GM19452 (cell line): ENCODE data around the gene CAST.
"Not testable (repeated sequence)": the region's sequence is repeated elsewhere in the genome, so short reads cannot be mapped to it uniquely, and the experiment has no call there.

Experiments used
- ATAC-seq: cut with Tn5 transposase; IDR thresholded peaks from one replicate; pipeline ENCODE4 v1.9.1; 2021; ENCODE audit not compliant: unreplicated experiment

Gene CAST

DNA sequence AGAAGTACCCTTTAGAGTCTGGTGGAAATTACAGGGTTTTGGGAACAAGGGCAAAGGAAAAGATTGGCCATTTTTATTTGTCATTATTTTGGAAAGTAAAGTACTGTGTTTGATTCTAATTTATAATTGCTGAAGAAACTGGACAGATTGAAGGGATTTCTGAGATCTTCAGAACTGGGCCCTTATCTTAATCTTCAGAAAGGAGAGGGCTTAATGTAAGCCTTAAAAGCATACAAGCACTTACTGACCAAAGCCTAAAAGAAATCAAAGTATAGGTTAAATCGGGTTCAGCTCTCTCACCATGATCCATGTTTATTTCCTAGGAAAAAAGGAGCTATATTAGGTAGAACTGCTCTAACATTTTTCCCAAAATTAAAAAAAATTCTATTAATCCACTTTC is 109.9 kb downstream of the CAST start:
- ATAC-seq, result no peak

- no peak for ATAC-seq
These were observed 110.4 kb downstream of the CAST start for GRCh38 chr5:96772542-96772941.

- no peak for ATAC-seq
These were observed 112.9 kb downstream of the CAST start for GRCh38 chr5:96775050-96775449.

DNA sequence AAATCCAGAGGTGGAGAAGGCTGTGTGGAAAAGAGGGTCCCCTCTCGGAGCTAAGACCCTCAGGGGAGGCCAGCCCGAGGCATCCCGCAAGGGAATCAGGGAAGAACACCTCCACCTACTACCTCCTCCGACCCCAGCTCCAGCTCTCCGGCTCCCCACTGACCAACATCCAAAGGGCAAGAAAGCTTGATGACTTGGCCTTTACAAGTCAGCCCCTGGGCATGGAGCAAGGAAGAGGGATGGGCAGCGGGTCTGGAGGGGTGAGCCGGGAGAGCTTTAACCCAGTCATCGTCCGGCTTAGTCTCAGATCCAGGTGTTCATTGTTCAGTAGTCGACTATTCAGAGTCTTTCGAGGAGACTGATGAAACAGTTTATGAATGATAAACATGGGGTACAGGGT is 113.5 kb downstream of the CAST start:
- ATAC-seq, result no peak

- ATAC-seq, result no peak
These were observed 114.4 kb downstream of the CAST start for GRCh38 chr5:96776621-96777020.

DNA sequence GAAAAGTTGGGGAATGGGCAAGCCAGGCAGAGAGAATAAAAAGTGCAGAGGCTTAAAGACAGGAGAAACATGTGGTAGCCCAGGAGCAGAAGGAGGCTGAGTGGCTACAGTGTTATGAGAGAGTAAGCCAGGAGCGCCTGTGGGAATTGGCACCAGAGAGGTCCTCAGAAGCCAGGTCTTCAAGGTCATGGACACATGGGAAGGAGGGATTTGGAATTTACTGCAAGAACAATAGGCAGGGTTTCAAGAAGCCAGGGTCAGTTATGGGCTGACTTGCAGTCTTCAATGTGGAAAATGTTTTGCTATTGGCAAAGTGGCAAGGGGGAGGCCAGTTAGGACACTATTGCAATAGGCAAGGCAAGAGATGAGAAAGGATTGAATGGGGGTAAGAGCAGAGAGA is 116.2 kb downstream of the CAST start:
- no peak for ATAC-seq

- ATAC-seq, result no peak
These were observed 118.5 kb downstream of the CAST start for GRCh38 chr5:96780626-96781025.

GRCh38 chr5:96781031-96781971 is 119.1 kb downstream of the CAST start:
- no peak for ATAC-seq

GRCh38 chr5:96783326-96783725 is 121.2 kb downstream of the CAST start:
- no peak for ATAC-seq

GRCh38 chr5:96785326-96786109 is 123.3 kb downstream of the CAST start:
- ATAC-seq, result no peak

- no peak for ATAC-seq
These were observed 126.1 kb downstream of the CAST start for GRCh38 chr5:96788112-96788749.

DNA sequence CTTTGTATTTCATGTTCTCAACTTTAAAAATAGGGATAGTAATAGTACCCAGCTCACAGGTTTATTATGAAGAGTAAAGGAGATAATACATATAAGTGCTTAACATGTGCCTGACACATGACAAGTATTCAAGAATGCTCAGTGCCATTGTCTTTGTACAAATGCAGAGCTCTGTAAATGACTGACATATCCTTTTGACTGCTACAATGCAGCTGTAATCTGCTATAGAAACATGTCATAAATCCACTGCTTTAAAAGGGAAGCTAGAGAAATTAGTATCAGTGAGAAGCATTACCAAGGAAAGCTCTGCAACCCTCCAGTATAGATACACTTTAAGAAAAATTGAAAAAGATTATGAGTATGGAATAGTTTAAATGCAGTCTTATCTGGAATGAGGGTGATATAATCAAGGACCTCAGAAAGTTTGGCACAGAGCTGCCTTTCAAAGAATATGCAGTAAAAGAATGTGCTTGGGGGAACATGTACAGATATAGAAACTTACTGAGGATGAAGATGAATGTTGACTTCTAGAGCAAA is 127.7 kb downstream of the CAST start:
- no peak for ATAC-seq

- no peak for ATAC-seq
These were observed 128.9 kb downstream of the CAST start for GRCh38 chr5:96790961-96791504.

DNA sequence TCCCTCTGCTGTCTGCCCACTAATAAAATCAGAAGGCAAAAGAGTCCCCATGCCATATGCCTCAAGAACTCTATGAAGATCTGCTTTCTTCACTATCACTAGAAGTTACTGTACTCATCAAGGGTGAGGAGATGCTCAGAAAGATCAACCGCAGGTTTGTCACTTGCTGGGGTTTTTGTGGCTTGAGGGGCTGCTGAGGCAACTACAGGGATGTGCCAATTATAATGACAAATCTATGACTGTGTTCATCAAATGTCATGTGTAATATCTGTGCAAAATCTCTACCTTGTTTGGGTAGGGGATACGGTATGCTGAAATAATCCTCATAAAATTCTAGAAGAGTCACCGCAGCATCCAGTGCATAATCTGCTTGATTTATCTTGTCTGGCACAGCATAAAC is 132.6 kb downstream of the CAST start:
- ATAC-seq, result no peak

DNA sequence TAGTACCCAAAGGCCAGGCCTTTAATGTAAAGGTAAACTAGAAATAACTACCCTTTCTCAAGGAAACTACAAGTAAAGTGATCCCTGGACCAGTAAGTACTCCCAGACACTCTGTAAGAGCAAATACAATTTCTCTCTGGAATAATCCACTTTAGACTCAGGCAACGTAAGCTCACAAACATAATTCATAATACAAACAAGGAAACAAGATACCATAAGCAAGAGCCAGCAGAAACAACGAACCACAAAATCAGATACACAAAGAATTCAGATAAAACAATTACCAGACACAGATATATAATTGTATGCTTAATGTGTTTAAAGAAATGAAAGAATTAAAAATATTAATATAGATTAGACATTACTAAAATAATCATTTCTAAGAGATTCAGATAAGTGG is 133.4 kb downstream of the CAST start:
- ATAC-seq, result no peak

DNA sequence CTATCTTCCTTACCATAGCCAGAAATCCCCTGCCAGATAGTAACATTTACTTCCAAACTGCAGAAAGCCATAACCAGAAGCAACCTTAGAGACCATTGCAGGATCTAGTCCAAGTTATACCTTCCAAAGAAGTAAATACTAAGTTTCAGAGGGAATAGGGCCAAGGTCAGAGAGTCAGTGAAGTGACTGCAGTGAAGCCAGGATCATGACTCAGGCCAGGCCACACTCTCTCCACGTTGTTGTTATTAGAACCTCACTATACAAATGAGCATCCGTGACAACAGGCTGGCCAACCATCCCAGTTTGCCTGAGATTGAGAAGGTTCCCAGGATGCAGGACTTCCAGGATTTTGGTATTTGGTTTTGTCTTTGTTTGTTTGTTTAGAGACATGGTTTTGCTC is 134.3 kb downstream of the CAST start:
- no peak for ATAC-seq

DNA sequence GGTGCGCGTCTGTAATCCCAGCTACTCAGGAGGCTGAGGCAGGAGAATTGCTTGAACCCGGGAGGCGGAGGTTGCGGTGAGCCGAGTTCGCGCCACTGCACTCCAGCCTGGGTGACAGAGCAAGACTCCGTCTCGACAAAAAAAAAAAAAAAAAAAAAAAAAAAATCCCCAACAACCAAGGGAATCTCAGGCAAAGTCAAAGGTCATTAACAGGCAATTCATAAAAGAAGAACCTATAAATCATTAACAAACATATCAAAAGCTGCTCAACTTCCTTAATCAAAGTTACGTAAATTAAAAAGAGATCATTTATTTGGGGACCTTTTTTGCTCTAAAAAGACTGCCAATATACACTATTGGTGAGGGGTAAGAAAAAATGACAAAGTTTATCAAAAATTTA is 139.5 kb downstream of the CAST start:
- ATAC-seq, result not testable (repeated sequence)

GRCh38 chr5:96807075-96807654 is 145.0 kb downstream of the CAST start:
- peak; percentile 27 for ATAC-seq

- no peak for ATAC-seq
These were observed 146.3 kb downstream of the CAST start for GRCh38 chr5:96808541-96808828.

- no peak for ATAC-seq
These were observed 146.8 kb downstream of the CAST start for GRCh38 chr5:96808868-96809558.
